Endothelial cell of umbilical vein (primary cell): ENCODE results near the gene RASGRF1.

Experiments used
- CTCF ChIP-seq, 2 donors: IDR thresholded peaks; 1 replicate in 1 of 2; 2 replicates in 1 of 2; pipeline ENCODE4 v1.5.1; 2011; ENCODE audit warnings: low read length in 2 of 2, mild to moderate bottlenecking in 2 of 2, moderate library complexity in 2 of 2, control low read depth in 1 of 2, inconsistent platforms in 1 of 2, low read depth in 1 of 2; ENCODE audit not compliant: insufficient read depth in 1 of 2; ENCODE audit errors: extremely low read depth in 1 of 2
- EZH2 ChIP-seq: IDR thresholded peaks from 2 replicates; pipeline ENCODE4 v1.6.1; 2012; ENCODE audit warnings: borderline replicate concordance, low read depth, mild to moderate bottlenecking, moderate library complexity, low read length, inconsistent platforms; ENCODE audit not compliant: severe bottlenecking
- POLR2A ChIP-seq: IDR thresholded peaks from 2 replicates; pipeline ENCODE4 v1.6.1; 2012; ENCODE audit warnings: low read depth, mild to moderate bottlenecking, control low read depth, low read length
- POLR2AphosphoS5 ChIP-seq: IDR thresholded peaks from 2 replicates; pipeline ENCODE4 v1.6.1; 2012; ENCODE audit warnings: low read depth, mild to moderate bottlenecking, control low read depth, low read length, moderate library complexity; ENCODE audit not compliant: insufficient read depth

GRCh38 chr15:78960308-78960707, 130.3 kb downstream of the RASGRF1 start:
- no peak for TF ChIP-seq EZH2
- TF ChIP-seq CTCF (IDR thresholded peaks at IDR 0.05; ENCODE audit: extremely low read depth in 1 of 2, insufficient read depth in 1 of 2, low read depth in 1 of 2, low read length in 2 of 2) = no peak
- TF ChIP-seq POLR2AphosphoS5 = no peak
- TF ChIP-seq POLR2A = no peak
